ENCODE measurements around the gene POLRMT.

Gene POLRMT

GRCh38 chr19:613732-614567 is 19.4 kb downstream of the POLRMT start:
- ATAC-seq = no peak

GRCh38 chr19:612941-613340 is 20.4 kb downstream of the POLRMT start:
- no peak for TF ChIP-seq TOX (CRISPR knock-in tag; IDR thresholded peaks at IDR 0.05; ENCODE audit: borderline replicate concordance)
- TF ChIP-seq ZC3H10 (CRISPR knock-in tag; IDR thresholded peaks at IDR 0.05) = no peak
- ATAC-seq = no peak

More at GRCh38 chr19:613732-614567, 19.4 kb downstream of the POLRMT start:
- TF ChIP-seq, protein P1, sequence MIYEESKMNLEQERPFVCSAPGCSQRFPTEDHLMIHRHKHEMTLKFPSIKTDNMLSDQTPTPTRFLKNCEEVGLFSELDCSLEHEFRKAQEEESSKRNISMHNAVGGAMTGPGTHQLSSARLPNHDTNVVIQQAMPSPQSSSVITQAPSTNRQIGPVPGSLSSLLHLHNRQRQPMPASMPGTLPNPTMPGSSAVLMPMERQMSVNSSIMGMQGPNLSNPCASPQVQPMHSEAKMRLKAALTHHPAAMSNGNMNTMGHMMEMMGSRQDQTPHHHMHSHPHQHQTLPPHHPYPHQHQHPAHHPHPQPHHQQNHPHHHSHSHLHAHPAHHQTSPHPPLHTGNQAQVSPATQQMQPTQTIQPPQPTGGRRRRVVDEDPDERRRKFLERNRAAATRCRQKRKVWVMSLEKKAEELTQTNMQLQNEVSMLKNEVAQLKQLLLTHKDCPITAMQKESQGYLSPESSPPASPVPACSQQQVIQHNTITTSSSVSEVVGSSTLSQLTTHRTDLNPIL (CRISPR knock-in tag; IDR thresholded peaks at IDR 0.05; ENCODE audit: low read depth) = no peak

DNA sequence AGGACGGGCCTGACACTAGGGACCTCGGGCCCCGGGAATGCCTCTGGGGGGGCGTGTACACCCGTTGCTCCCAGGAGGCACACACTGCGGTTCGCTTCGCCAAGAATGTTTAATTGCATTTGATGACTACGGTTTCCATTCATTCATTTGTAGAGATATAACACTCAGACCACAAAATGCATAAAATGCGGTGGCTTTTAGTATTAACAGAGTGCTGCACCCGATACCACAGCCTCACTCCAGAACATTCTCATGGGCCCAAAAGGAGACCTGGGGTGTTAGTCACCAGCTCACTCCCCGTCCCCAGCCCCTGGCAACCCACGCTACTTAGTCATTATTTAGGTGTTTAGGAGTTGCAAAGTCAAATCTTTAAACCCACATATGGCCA is 21.9 kb downstream of the POLRMT start:
- TF ChIP-seq PATZ1 (CRISPR knock-in tag; IDR thresholded peaks at IDR 0.05; ENCODE audit: borderline replicate concordance) (peak; percentile 92; the same call in 1 of the 2 replicates), ZFP30 (CRISPR knock-in tag; IDR thresholded peaks at IDR 0.05) (no peak), ISL1 (CRISPR knock-in tag; IDR thresholded peaks at IDR 0.05) (no peak), ZFP3 (CRISPR knock-in tag; IDR thresholded peaks at IDR 0.05) (no peak)
- ATAC-seq = peak; percentile 68

GRCh38 chr19:610801-611480 is 22.4 kb downstream of the POLRMT start:
- TF ChIP-seq, protein P2, sequence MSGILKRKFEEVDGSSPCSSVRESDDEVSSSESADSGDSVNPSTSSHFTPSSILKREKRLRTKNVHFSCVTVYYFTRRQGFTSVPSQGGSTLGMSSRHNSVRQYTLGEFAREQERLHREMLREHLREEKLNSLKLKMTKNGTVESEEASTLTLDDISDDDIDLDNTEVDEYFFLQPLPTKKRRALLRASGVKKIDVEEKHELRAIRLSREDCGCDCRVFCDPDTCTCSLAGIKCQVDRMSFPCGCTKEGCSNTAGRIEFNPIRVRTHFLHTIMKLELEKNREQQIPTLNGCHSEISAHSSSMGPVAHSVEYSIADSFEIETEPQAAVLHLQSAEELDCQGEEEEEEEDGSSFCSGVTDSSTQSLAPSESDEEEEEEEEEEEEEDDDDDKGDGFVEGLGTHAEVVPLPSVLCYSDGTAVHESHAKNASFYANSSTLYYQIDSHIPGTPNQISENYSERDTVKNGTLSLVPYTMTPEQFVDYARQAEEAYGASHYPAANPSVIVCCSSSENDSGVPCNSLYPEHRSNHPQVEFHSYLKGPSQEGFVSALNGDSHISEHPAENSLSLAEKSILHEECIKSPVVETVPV (CRISPR knock-in tag; IDR thresholded peaks at IDR 0.05) = no peak
- peak; percentile 32; the same call in 1 of the 2 replicates for TF ChIP-seq PATZ1 (CRISPR knock-in tag; IDR thresholded peaks at IDR 0.05; ENCODE audit: borderline replicate concordance)
- peak; percentile 21; the same call in 1 of the 2 replicates for TF ChIP-seq TCF4 (CRISPR knock-in tag; IDR thresholded peaks at IDR 0.05; ENCODE audit: borderline replicate concordance)
- peak; percentile 61 for ATAC-seq

- TF ChIP-seq GLIS3 (CRISPR knock-in tag; IDR thresholded peaks at IDR 0.05) (no peak), ZC3H10 (CRISPR knock-in tag; IDR thresholded peaks at IDR 0.05) (no peak), PATZ1 (CRISPR knock-in tag; IDR thresholded peaks at IDR 0.05; ENCODE audit: borderline replicate concordance) (no peak)
- no peak for ATAC-seq
These were observed 23.1 kb downstream of the POLRMT start for GRCh38 chr19:610071-610800.

- no peak for TF ChIP-seq TCF4 (CRISPR knock-in tag; IDR thresholded peaks at IDR 0.05; ENCODE audit: borderline replicate concordance)
- TF ChIP-seq ZFP3 (CRISPR knock-in tag; IDR thresholded peaks at IDR 0.05) = no peak
- no peak for TF ChIP-seq PATZ1 (CRISPR knock-in tag; IDR thresholded peaks at IDR 0.05; ENCODE audit: borderline replicate concordance)
- TF ChIP-seq POU6F1 (CRISPR knock-in tag; IDR thresholded peaks at IDR 0.05; ENCODE audit: borderline replicate concordance, low read depth) = no peak
- TF ChIP-seq ZNF70 (CRISPR knock-in tag; IDR thresholded peaks at IDR 0.05) = no peak
- no peak for TF ChIP-seq CSDC2 (CRISPR knock-in tag; IDR thresholded peaks at IDR 0.05)
- peak; percentile 18; the same call in 2 of the 3 replicates for ATAC-seq
These were observed 24.4 kb downstream of the POLRMT start for GRCh38 chr19:609004-609346.

All from SK-N-SH treated with all-trans-retinoic acid at 6 μM for 48 hours (cell line).